Measurements from ENCODE around the gene SLC9C1.

GRCh38 chr3:112116748-112117186 lies 177.2 kb downstream of the SLC9C1 start:
- TF ChIP-seq POLR2AphosphoS5 (IDR thresholded peaks at IDR 0.05; ENCODE audit: low read depth, low read length), result peak; percentile 14; the same call in 1 of the 2 replicates
- TF ChIP-seq POLR2A (IDR thresholded peaks at IDR 0.05; ENCODE audit: low read depth, low read length), result no peak; the same call in 1 of the 2 replicates
- no peak for TF ChIP-seq TAF1 (IDR thresholded peaks at IDR 0.05; ENCODE audit: borderline replicate concordance, low read depth, low read length)

Measured in GM12892 (cell line).